SK-N-SH (cell line): Measurements from ENCODE around the gene SSR1. TPM values are rescaled to one million over a fixed set of nuclear protein-coding genes. Genes with fewer than 3 reads are reported as not detected.
A peak's percentile ranks its signal among the peaks of the same experiment; 100 is the strongest.

Experiments
- CTCF ChIA-PET: fragments of 300-600, 350-600 bp; formaldehyde crosslinking; extraction: SDS; loops from one replicate; lab custom pipeline; 2021; lab: Yijun Ruan, JAX
- POLR2A ChIA-PET: fragments of 350-600 bp; sonication (Branson Sonifier 250); formaldehyde crosslinking; extraction: SDS; loops from one replicate; lab custom pipeline; 2020; ENCODE audit warnings: antibody characterized with exemption, inconsistent platforms; lab: Yijun Ruan, JAX
- DNase-seq: peaks from one replicate; pipeline ENCODE4 v3.0.0; 2012
- H2AFZ ChIP-seq: fragments of 200-600 bp; sonication (generic); 2 replicates; pipeline ENCODE4 v1.8.1; 2016; ENCODE audit warnings: antibody characterized with exemption, mild to moderate bottlenecking, low read depth
- H3F3A ChIP-seq: fragments of 200-600 bp; sonication (generic); replicated peaks from 2 replicates; pipeline ENCODE3; 2016; ENCODE audit warnings: antibody characterized with exemption, mild to moderate bottlenecking; ENCODE audit not compliant: insufficient read depth
- H3K27ac ChIP-seq, 2 experiments: fragments of 200-500 bp in 1 of 2; fragments of 200-600 bp in 1 of 2; sonication (Bioruptor generic) in 1 of 2; sonication (generic), shearing (Covaris generic) in 1 of 2; 2 replicates each; pipeline versions ENCODE4 v1.5.1 to v1.6.1; 2014 to 2016; ENCODE audit warnings: low read depth in 2 of 2, inconsistent platforms in 1 of 2, low read length in 1 of 2, mild to moderate bottlenecking in 1 of 2, mixed read lengths in 1 of 2
- H3K27me3 ChIP-seq: fragments of 200-600 bp; sonication (generic), shearing (Covaris generic); 2 replicates; pipeline ENCODE4 v1.6.1; 2016; ENCODE audit warnings: mixed run types; ENCODE audit not compliant: insufficient read depth
- H3K36me3 ChIP-seq, 2 experiments: fragments of 200-500 bp in 1 of 2; fragments of 200-600 bp in 1 of 2; sonication (Bioruptor generic) in 1 of 2; sonication (generic) in 1 of 2; replicated peaks in 1 of 2; 2 replicates each; pipeline versions ENCODE3 to v1.5.1; 2014 to 2016; ENCODE audit warnings: low read length in 1 of 2, mild to moderate bottlenecking in 1 of 2; ENCODE audit not compliant: insufficient read depth in 2 of 2, control insufficient read depth in 1 of 2
- H3K4me1 ChIP-seq, 2 experiments: fragments of 200-500 bp in 1 of 2; fragments of 200-600 bp in 1 of 2; sonication (Bioruptor generic) in 1 of 2; sonication (generic), shearing (Covaris generic) in 1 of 2; 2 replicates each; pipeline versions ENCODE4 v1.5.1 to v1.6.1; 2014 to 2016; ENCODE audit warnings: low read depth in 1 of 2, low read length in 1 of 2, mixed run types in 1 of 2; ENCODE audit not compliant: insufficient read depth in 2 of 2, control insufficient read depth in 1 of 2
- H3K4me2 ChIP-seq: fragments of 200-600 bp; sonication (generic), shearing (Covaris generic); 2 replicates; pipeline ENCODE4 v1.6.1; 2017; ENCODE audit warnings: mixed run types
- H3K4me3 ChIP-seq, 2 experiments: fragments of 200-500 bp in 1 of 2; fragments of 200-600 bp in 1 of 2; sonication (Bioruptor generic) in 1 of 2; sonication (generic), shearing (Covaris generic) in 1 of 2; 2 replicates each; pipeline versions ENCODE4 v1.5.1 to v1.8.1; 2014 to 2016; ENCODE audit warnings: low read depth in 2 of 2, inconsistent platforms in 1 of 2, low read length in 1 of 2, mild to moderate bottlenecking in 1 of 2, mixed read lengths in 1 of 2, moderate library complexity in 1 of 2
- H3K79me2 ChIP-seq: fragments of 200-600 bp; sonication (generic); 2 replicates; pipeline ENCODE4 v1.8.1; 2017; ENCODE audit warnings: mild to moderate bottlenecking; ENCODE audit not compliant: insufficient read depth
- H3K9ac ChIP-seq: fragments of 200-600 bp; sonication (generic); 2 replicates; pipeline ENCODE4 v1.6.1; 2017; ENCODE audit warnings: mixed run types
- H3K9me2 ChIP-seq: fragments of 200-600 bp; sonication (generic); 2 replicates; pipeline ENCODE4 v1.6.1; 2017; ENCODE audit warnings: mixed run types
- H3K9me3 ChIP-seq: fragments of 200-600 bp; sonication (generic); 2 replicates; pipeline ENCODE4 v1.6.1; 2017; ENCODE audit warnings: mixed run types, mild to moderate bottlenecking, moderate library complexity
- H4K20me1 ChIP-seq: fragments of 200-600 bp; sonication (generic); 2 replicates; pipeline ENCODE4 v1.6.1; 2017; ENCODE audit warnings: mild to moderate bottlenecking, mixed run types; ENCODE audit not compliant: insufficient read depth
- CHD2 ChIP-seq: fragments of 150-350 bp; IDR thresholded peaks from 2 replicates; pipeline ENCODE4 v1.6.1; 2018; ENCODE audit warnings: low read length; ENCODE audit not compliant: partially characterized antibody
- ELF1 ChIP-seq: IDR thresholded peaks from 2 replicates; pipeline ENCODE4 v1.4.0; 2012
- EP300 ChIP-seq, 2 experiments: IDR thresholded peaks; 2 replicates each; pipeline versions ENCODE4 v1.4.0 to v1.6.1; 2012; ENCODE audit warnings: borderline replicate concordance in 1 of 2, low read depth in 1 of 2, low read length in 1 of 2
- EZH2phosphoT487 ChIP-seq: fragments of 200-600 bp; sonication (generic); IDR thresholded peaks from 2 replicates; pipeline ENCODE4 v1.6.1; 2017; ENCODE audit warnings: low read depth, mixed run types, mild to moderate bottlenecking, antibody characterized with exemption, moderate library complexity, borderline replicate concordance
- FOSL2 ChIP-seq: IDR thresholded peaks from 2 replicates; pipeline ENCODE4 v1.4.0; 2012; ENCODE audit warnings: low read depth, mild to moderate bottlenecking, moderate library complexity, borderline replicate concordance
- FOXJ3 ChIP-seq: sonication (generic); formaldehyde crosslinking; IDR thresholded peaks from 2 replicates; pipeline ENCODE4 v1.5.1; 2020; ENCODE audit warnings: mild to moderate bottlenecking, missing genetic modification reagents
- FOXM1 ChIP-seq: IDR thresholded peaks from 2 replicates; pipeline ENCODE4 v1.4.0; 2012; ENCODE audit warnings: low read depth, mild to moderate bottlenecking
- GABPA ChIP-seq: IDR thresholded peaks from 2 replicates; pipeline ENCODE4 v1.4.0; 2012; ENCODE audit warnings: low read depth, mild to moderate bottlenecking
- GATA2 ChIP-seq: sonication (generic); formaldehyde crosslinking; IDR thresholded peaks from 2 replicates; pipeline ENCODE4 v1.5.0; 2020; ENCODE audit warnings: mild to moderate bottlenecking, missing genetic modification reagents
- JUND ChIP-seq: IDR thresholded peaks from 2 replicates; pipeline ENCODE4 v1.4.0; 2012
- MEF2A ChIP-seq: IDR thresholded peaks from 2 replicates; pipeline ENCODE4 v1.4.0; 2012; ENCODE audit warnings: low read depth, borderline replicate concordance
- MXI1 ChIP-seq: IDR thresholded peaks from 2 replicates; pipeline ENCODE4 v1.6.1; 2012; ENCODE audit warnings: mild to moderate bottlenecking, low read depth, low read length, improper control_type of control experiment
- NFIC ChIP-seq: IDR thresholded peaks from 2 replicates; pipeline ENCODE4 v1.4.0; 2012; ENCODE audit warnings: borderline replicate concordance
- NRF1 ChIP-seq: IDR thresholded peaks from 2 replicates; pipeline ENCODE4 v1.6.1; 2012; ENCODE audit warnings: low read depth, mild to moderate bottlenecking, low read length
- POLR2AphosphoS5 ChIP-seq: IDR thresholded peaks from 2 replicates; pipeline ENCODE4 v1.6.1; 2012; ENCODE audit warnings: low read depth, low read length
- RCOR1 ChIP-seq: fragments of 150-350 bp; IDR thresholded peaks from 2 replicates; pipeline ENCODE4 v1.6.1; 2017; ENCODE audit warnings: antibody characterized with exemption, low read length
- REST ChIP-seq: IDR thresholded peaks from 2 replicates; pipeline ENCODE4 v1.6.1; 2012; ENCODE audit warnings: mild to moderate bottlenecking, low read depth, low read length, moderate library complexity
- RFX5 ChIP-seq: IDR thresholded peaks from 2 replicates; pipeline ENCODE4 v1.6.1; 2012; ENCODE audit warnings: mild to moderate bottlenecking, improper control_type of control experiment, low read length
- RXRA ChIP-seq: IDR thresholded peaks from 2 replicates; pipeline ENCODE4 v1.4.0; 2012; ENCODE audit warnings: low read depth, mild to moderate bottlenecking, borderline replicate concordance
- SMC3 ChIP-seq: IDR thresholded peaks from 2 replicates; pipeline ENCODE4 v1.6.1; 2012; ENCODE audit warnings: low read depth, low read length, improper control_type of control experiment
- TAF1 ChIP-seq: IDR thresholded peaks from 2 replicates; pipeline ENCODE4 v1.6.1; 2012; ENCODE audit warnings: low read depth, mild to moderate bottlenecking, low read length, moderate library complexity, borderline replicate concordance
- TCF12 ChIP-seq: IDR thresholded peaks from 2 replicates; pipeline ENCODE4 v1.4.0; 2012
- USF1 ChIP-seq: IDR thresholded peaks from 2 replicates; pipeline ENCODE4 v1.4.0; 2012; ENCODE audit warnings: low read depth, borderline replicate concordance
- USF2 ChIP-seq: fragments of 150-350 bp; IDR thresholded peaks from 2 replicates; pipeline ENCODE4 v1.6.1; 2017; ENCODE audit warnings: antibody characterized with exemption, low read length, low read depth, borderline replicate concordance
- WGBS: methylation state at CpG from one replicate; pipeline ENCODE4 v1.1.6; 2017; ENCODE audit warnings: low lambda C conversion rate; 5-methylcytosine and 5-hydroxymethylcytosine counted together
- polyA plus RNA-seq, 3 experiments: library from polyadenylated mRNA; depleted of rRNA; stranded (reverse); fragments of >200 nt; gene quantifications; 2 replicates each; pipeline ENCODE4 v1.2.3, GENCODE V29; 2012

The SSR1 gene
- polyA plus RNA-seq, 1 of the 3 experiments (the other 2 are of a cell fraction): 50.7 TPM

GRCh38 chr6:7242835-7243178 lies 70.2 kb downstream of the SSR1 start:
- peak overlapping the region in 1 of 2 experiments; percentile 22; a peak in 2 of 4 replicates for H3K27ac ChIP-seq

GRCh38 chr6:7241709-7242645 lies 71.0 kb downstream of the SSR1 start:
- Histone ChIP-seq H3K36me3 (peaks cover 0 to 12% of the 10 kb centered on the region in 2 experiments), H3K9me3 (no peaks in the 10 kb centered on the region), H3K4me3 (no peak overlapping the region), H4K20me1 (peaks cover 7% of the 10 kb centered on the region), H3K4me1 (peaks cover 0 to 13% of the 10 kb centered on the region in 2 experiments; a peak in 2 of 4 replicates), H3K9me2 (no peaks in the 10 kb centered on the region), H3F3A (peaks cover 6% of the 10 kb centered on the region), H3K79me2 (peaks cover 9% of the 10 kb centered on the region; the same call in 1 of the 2 replicates), H3K4me2 (0 out of 2 replicates have a peak overlapping the region, but pooled peaks have one; percentile 18), H3K9ac (no peak overlapping the region), H3K27ac (no peak overlapping the region), H3K27me3 (no peaks in the 10 kb centered on the region), H2AFZ (no peak overlapping the region)
- no peak for DNase-seq
- 60% methylated on average over 13 of the region's 13 CpGs for WGBS
- CTCF ChIA-PET: interaction anchor here (1.0 to 4.2 kb wide), 7 partner anchors 11 to 565 kb away, joined by 3 to 24 read pairs (median 6); no protein-coding TSS in a partner anchor
- POLR2A ChIA-PET: no interaction called here
- TF ChIP-seq USF1 (no peak), TAF1 (no peak), RXRA (no peak), SMC3 (no peak), FOXM1 (no peak), GABPA (no peak), EZH2phosphoT487 (no peak), RFX5 (no peak), EP300 (IDR thresholded peaks at IDR 0.05; ENCODE audit: borderline replicate concordance in 1 of 2, low read depth in 1 of 2, low read length in 1 of 2) (no peak), FOSL2 (no peak), REST (no peak), MXI1 (no peak), FOXJ3 (CRISPR knock-in tag) (no peak)

More at GRCh38 chr6:7242835-7243178, 70.2 kb downstream of the SSR1 start:
- Histone ChIP-seq H3F3A (peaks cover 6% of the 10 kb centered on the region), H2AFZ (no peak overlapping the region), H4K20me1 (peaks cover 7% of the 10 kb centered on the region), H3K36me3 (peaks cover 0 to 20% of the 10 kb centered on the region in 2 experiments), H3K9me3 (no peaks in the 10 kb centered on the region), H3K4me3 (no peak overlapping the region), H3K4me1 (peaks cover 0 to 13% of the 10 kb centered on the region in 2 experiments; a peak in 2 of 4 replicates), H3K4me2 (0 out of 2 replicates have a peak overlapping the region, but pooled peaks have one; percentile 18), H3K79me2 (peaks cover 9% of the 10 kb centered on the region; the same call in 1 of the 2 replicates), H3K27me3 (no peaks in the 10 kb centered on the region), H3K9me2 (no peaks in the 10 kb centered on the region), H3K9ac (no peak overlapping the region)
- ChIA-PET CTCF (interaction anchor here (0.5 to 4.2 kb wide), 20 partner anchors 10 to 1055 kb away, joined by 3 to 24 read pairs (median 5); no protein-coding TSS in a partner anchor), POLR2A (no interaction called here)
- DNase-seq: no peak
- TF ChIP-seq RCOR1 (no peak), ELF1 (no peak), RXRA (no peak), MEF2A (no peak), NFIC (no peak), POLR2AphosphoS5 (no peak), GATA2 (no peak), EZH2phosphoT487 (no peak), EP300 (IDR thresholded peaks at IDR 0.05; ENCODE audit: borderline replicate concordance in 1 of 2, low read depth in 1 of 2, low read length in 1 of 2) (no peak), SMC3 (no peak), CHD2 (no peak), TCF12 (no peak), FOXM1 (no peak), NRF1 (no peak), USF2 (no peak), JUND (no peak)
- 79% methylated on average over 4 of the region's 4 CpGs for WGBS
